HG03025 (cell line): ENCODE results near the gene AOPEP.

ENCODE experiments used
- ATAC-seq: cut with Tn5 transposase; IDR thresholded peaks from one replicate; pipeline ENCODE4 v1.9.1; 2021; ENCODE audit warnings: mild to moderate bottlenecking, moderate library complexity; ENCODE audit not compliant: unreplicated experiment, low FRiP score

The AOPEP gene

DNA sequence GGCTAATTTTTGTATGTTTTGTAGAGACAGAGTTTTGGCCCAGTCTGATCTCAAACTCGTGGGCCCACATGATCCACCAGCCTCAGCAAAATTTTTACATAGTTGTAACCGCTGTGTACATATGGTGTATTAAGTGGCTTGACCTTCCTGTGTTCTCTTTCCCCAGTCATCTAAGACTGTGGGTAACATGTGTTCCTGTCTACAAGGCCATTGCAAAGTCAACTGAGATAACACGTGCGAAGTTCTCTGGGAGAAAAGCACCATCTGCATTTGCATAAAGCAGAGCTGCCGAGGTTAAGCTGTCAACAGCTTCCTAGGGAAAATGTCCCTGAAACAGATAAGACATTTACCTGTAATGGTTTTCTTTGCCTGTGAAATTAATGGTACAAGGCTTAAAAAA, 317.3 kb downstream of the AOPEP start:
- no peak for ATAC-seq

DNA sequence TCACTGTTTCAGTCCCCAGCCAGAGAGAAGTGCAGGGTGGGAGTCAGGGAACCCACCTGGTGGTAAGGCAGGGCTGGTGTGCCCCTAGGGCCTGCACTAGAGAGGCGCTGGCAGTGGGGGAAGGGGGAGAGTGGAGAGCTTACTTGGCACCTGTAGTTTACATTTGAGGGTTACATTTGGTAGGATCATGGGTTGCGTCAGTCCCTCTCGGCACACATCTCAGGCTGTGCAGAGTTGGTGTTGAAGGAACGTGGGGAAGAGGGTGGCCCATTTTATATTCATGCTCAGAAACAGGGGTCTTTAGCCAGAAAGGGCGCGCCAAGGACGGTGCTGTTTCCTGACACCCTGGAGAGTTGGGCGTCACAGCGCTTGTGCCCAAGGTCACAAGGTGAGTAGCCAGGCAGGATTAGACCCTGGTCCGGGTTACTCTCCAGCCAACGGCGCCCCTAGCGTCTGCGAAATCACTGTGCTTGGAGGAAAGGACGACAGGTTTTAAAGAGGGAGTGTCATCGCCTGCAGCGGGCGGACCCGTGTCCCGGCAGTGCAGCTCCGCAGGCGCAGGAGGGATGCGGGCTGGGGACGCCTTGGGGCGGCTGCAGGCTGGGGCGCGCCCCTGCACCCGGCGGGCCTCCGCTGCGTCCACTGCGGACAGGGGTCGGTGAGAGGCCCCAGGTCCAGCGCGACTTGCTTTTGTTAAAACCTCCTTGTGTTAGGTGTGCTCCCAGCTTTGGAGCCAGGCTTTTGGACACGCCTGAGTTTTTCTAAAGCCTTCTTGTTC, 318.4 kb downstream of the AOPEP start:
- no peak for ATAC-seq

DNA sequence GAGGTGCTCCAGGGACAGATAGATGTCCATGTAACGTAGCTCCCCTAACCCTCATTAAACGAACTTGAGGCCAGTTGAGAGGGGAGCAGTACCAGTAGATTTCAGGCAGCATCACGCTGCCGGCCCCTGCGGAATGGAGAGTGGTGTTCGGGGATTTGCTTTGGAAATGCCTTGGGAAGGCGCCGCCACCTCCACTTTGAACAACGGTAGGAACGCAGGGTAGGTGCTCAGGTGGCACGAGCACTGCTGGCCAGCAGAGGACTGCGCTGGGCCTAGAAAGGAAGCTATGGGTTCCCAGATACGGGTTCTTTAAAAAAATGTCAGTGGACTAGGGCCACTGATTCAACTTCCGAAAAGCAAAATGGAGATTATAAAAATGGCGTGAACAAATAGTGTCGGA, 319.3 kb downstream of the AOPEP start:
- ATAC-seq, result no peak

DNA sequence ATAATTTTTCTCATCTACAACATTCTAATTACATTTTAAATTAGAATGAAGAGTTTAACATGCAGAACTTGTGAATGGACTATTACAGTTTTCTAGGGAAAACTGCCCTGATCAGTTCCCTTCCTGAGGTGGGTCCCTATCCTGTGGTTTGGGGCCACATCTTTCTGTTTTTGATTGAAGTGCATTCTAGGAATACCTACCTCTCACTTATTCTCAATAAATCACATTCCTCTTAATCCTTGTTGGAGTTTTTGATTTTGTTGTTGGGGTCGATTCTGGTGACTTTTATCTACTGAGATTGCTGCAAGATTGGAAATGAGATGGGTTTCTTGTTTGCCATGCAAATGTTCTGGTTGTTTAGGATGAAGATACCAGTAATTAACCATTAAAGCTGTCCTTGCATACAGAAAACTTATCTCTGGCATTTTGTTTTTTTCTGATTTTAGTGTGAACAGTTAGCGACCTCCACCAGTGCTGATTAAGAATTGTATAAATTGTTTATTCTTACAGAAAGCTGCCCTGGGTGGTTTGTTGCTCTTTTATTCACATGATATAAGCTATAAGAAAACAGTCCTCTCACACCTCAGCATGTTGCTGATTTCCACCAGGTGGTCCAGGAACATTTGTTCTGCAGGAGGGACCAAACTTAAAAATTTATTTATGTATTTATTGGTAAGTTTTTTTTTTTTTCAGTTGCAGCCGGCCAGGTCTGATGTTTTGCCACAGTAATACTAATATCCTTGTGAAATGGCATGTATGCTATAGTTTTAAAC, 321.1 kb downstream of the AOPEP start:
- ATAC-seq, result no peak

DNA sequence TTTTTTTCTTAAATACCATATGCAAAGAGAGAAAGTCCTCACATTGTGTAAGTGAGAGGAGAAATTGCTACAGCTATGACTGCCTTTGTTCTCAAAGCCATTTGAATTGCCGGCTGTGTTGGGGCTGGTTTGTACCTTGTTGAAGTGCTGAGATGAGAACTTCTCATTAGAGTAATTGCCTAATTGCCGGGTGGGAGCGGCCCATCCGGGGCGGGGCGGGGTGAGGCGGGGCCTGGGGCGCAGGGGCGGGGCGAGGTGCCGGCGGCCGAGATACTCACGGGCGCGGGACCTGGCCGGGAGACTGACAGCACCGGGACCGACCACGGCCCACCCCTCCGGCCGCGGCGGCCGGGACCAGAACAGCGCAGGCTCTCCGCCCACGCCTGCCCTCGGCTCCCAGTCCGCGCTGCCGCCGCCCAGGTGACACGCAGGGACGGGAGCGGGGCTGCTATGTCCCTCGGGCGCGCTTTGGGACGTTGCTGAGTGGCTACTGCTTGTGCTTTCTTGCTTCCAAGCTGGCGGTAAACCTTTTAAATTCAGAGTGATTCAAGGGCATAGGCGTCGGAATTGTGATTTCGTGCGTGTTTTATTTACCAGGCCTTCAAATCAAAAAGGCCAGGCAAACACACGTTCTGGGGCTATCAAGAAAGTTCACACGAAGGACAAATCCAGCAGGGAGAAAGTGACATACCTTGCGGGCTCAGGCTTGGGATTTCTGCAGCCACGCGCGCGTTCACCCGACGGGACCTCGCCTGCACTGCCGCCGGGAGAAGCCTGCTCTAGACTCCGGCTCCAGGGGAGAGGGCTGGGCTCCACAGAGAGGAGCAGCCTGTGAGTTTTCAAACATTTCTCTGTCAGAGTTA, 322.0 kb downstream of the AOPEP start:
- peak; percentile 55 for ATAC-seq

DNA sequence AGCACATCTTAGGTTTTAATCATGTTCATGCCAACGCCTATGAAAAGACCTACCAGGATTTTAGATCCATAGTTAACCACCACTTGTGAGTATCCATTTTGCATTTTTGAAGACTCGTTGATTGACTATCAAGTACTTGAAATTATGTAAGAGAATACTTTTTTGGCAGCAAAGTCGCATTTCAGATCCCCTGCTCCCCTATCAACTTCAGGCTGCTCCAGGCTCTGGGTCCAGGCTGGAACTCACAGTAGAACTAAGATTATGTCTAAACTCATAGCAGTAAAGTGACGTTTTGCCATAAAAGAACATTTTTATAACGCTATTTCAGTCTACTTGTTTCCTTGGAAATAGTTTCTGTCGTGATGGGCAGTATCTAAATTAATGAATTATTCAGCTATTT, 323.3 kb downstream of the AOPEP start:
- ATAC-seq, result no peak

DNA sequence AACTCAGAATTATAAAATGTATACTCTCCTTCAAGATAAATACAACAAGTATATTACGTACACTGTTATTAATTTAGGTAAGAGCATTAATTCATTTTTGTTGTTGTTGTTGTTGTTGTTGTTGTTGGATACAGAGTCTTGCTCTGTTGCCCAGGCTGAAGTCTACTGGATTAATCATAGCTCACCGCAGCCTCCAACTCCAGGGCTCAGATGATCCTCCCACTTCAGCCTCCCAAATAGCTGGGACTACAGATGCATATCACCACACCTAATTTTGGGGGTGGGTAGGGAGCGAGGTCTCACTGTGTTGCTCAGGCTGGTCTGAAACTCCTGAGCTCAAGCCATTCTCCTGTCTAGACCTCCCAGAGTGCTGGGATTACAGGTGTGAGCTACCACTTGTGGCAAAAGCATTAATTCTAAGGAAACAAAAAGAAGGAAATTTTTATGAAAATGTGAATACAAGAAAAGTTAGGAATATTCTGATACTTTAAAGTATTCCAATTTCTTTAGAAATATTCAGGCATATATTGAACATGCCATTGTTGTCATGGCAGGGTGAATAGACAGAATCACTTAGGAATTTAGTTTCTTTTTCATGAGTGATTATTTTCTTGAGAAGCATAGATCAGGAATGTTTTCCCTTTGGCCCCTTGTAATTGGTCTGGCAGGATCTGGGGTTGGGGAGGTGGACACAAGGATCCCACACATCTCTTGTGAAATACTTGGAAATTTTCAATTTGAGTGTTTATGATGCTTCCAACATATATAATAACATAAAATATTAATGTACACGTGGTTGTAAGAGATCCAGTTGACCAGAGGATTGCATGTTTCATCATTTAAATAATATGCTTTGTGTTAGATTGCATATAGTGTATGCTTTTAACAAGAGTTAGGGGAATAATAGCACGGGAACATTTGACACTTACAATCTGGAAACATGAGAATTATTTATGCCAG, 327.4 kb downstream of the AOPEP start:
- no peak for ATAC-seq

DNA sequence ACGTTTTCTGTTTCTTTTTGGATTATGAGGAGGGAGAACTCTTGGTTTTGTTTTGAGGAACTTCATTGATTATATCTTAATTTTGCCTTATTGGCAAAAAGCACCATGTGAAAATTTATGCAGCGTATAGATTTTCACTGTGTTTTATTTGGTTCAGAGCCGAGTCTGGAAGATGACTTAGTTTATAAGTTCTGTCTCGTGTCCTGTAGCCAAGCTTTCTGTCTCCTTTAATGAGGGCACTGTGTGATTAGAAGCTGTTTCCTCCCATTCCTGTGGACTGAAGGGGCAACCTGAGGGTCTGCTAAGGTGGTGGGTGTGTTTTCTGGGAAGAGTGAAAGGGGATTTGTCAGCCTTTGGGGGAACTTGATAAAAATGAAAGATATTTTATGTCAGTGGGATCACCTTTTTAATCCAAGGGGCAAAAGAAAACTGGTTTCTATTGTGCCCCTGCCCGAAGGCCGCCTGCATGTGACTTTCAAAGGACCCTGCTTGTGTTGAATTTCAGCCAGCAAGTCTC, 328.9 kb downstream of the AOPEP start:
- no peak for ATAC-seq

DNA sequence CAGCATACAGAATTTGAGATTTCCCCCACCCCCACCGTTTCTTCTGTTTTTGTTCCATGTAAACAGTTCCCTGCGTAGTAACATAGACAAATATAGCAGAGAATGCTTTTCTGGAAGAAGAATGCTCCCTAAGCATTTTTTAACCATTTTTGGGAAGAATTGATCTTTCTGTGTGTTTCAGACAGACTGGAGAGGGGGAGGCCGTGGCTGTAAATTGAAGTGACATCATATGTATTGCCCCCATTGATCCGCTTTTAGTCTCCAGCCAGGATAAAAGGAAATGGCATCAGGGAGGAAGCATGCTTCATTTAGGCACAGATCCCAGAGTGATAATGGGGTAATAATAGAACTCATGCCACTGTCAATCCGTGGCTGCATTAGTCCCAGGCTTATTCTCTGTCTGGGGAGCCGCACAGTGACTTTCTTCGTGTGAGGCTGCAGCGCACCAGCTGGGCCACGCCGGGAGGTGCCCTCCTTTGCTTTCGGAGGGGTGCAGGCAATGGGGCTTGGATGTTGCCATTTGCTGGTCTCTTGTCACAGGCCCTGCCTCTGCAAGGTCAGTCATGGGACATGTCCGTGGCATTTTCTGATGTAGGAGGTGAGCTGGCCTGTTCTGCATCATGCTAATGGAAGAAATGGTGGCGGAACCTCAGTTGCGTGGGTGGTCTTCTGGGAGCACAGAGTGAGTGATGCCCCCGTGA, 329.5 kb downstream of the AOPEP start:
- no peak for ATAC-seq

DNA sequence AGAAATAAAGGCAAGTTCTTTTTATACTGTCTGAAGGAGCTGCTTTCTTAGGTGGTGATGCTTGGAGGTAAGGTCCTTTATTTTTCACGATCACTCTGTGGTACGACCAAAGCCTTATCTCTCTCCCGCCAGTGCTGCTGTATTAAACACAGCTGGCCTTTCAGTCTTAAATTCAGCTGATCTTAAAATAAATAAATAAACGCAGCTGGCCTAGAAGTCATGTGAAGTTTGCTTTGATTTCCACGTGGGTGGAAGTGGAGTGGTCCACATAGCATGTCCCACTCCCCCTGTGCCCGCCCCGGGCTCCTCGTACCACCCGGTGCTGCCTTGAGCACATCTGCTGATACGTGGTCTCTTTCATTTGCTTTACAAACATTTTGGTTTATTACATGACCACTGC, 330.6 kb downstream of the AOPEP start:
- no peak for ATAC-seq

DNA sequence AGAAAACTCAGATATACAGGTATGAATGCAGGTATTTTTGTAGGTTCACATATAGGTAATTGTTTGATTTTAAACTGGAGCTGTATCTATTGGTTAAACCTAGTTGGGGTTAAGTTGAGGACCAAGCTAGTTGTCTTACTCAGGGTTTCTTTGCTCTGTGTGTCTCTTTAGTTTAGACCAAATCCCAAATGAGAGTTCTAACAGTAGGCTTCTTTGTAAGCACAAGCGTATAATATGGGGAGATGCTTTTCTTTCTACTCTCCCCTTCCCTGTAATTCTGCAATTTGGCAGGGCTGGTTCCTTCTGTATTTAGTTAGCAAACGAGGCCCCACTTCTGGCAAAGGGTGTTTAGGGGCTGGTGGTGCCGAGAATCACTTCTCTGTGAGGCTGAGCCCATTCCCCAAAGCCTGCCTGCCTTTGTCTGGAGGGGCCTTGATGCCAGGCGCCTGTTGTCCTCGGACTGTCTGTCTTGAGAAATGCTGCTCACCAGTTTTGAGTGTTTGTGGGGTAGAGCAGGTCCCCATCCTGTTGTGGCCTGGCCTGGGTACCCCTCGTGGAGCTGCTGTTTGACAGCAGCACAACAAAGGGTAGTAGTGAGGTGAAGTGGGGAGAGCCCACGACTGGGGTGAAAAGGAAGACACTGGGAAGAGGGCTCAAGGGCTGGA, 331.8 kb downstream of the AOPEP start:
- ATAC-seq, result no peak

DNA sequence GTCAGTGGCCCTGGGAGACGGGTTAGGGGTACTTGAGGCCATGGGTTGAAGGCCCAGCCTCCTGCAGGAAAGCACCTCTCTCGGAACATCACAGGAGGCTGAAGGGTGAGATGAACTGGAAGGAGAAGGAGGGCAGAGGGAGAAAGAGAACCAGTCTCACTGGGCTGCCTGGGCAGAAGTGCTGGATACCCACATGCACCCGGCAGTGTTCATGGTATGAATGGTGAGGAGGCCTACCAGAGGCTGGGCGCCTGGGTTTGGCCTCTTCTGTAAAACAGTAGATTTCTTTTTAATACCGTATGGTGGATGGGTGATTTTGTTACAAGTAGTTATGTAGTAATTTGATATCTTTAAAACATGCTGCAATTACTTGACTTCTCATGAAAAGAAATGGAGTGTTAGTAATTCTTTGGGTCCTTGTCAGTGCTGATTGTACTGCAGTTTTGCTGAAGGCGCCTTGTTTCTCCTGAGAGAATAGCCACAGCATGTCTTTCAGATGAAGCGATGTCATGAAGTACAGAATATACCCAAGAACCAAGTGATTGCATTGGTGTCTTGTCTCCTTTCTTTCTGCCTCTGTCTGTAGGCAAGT, 332.4 kb downstream of the AOPEP start:
- ATAC-seq, result no peak

DNA sequence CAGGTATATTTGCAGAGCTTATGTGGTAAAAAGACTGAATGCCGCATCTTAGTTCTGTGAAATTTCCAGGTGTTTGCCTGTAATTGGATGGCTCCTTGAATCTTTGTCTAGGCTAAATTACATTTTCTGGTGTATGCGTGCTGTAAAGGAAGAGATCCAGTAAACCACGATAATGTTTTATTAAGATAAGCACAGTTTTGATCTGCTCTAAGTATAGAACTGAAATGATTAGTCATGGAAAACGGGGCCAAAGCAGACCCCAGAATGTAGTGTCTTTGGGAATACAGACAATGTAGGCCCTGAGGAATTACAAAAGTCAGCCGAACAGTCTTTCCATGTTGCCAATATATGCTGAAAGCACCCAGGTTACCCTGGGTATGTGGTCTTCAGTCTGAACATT, 333.7 kb downstream of the AOPEP start:
- ATAC-seq, result no peak

DNA sequence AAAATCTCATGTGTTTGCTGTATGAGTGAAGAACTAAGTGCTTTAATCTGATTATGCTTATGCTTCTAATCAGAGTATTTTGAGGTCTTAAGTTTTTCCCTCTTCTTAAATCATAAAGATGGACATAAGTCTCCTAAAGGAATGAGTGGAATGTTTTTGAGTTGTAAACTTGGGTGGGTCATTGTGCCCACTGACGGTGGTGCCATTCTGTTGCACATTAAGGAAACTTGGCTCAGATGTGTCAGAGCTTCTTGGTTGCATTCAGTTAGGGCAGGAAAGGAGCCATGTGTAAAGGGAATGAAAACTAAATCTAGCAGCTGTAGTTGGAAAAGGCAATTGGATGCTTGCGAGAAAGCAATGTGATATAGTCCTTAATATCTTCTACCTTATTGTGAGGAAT, 334.4 kb downstream of the AOPEP start:
- ATAC-seq, result no peak

DNA sequence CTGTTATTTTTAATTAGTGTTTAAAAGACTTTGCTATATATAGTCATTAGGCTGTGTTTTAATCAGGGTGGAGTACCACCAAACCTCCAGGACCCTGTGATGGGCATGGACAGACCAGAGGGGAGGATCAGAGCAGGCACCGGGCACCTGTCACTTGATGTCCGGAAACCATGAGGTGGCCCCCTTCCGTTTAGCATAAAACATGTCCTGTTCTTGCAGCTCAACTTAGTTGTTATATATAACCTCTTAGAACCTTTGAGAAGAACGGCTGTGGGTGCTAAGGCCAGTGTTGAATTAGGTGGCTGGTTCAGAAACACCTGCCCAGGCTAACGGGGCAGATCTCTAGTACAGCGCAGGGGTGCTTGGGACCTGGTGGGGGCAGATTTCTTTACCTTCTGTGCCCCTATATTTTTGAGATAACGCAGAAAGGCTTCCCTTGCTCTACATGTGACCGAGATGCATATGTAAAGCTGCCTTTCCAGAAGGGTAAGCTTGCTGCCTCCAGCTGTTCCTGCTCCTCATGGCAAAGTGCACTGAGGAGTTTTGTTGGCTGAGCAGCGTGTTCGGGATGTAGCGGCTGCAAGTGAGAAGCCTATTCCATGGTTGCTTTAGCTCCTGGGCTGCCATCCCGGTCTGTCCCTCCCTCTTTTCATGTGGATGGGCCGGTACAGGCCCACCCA, 335.6 kb downstream of the AOPEP start:
- no peak for ATAC-seq

DNA sequence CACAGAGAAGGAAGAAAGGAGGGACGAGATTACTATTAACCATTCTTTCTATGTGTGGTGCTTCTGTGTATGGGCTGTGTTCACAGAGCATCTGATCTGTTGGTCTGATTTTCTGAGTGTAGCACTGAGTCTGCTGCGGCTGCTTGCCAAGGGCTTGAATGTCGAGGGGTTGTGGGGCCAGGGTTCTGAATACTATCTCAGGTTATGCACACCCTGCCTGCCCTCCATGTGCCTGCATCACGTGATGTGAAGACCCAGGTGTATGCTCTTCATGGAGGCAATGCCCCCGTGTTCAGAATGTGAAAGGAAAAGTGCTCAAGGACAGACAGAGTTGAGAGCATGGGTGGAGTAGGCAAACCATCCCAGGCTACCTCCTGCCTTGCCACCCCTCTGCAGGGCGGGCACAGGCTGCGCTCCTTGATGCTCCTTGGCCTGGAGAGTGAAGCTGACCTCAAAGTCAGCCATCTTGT, 336.1 kb downstream of the AOPEP start:
- no peak for ATAC-seq

DNA sequence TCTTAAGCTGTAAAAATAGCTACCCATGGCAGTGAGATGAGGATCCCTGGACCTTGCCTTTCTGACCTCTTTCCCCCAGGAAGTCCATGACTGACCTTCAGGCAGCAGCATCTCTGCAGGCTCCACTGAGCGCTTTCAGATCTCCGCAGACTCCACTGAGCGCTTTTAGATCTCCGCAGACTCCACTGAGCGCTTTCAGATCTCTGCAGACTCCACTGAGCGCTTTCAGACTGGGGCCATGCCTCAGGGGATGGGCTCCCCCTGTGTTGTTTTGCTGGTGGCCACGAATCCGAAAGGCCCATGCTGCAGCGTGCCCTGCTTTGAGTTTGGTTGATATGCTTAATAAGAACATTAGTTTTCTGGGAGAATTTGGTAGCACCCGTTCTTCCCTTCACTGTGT, 336.8 kb downstream of the AOPEP start:
- no peak for ATAC-seq

DNA sequence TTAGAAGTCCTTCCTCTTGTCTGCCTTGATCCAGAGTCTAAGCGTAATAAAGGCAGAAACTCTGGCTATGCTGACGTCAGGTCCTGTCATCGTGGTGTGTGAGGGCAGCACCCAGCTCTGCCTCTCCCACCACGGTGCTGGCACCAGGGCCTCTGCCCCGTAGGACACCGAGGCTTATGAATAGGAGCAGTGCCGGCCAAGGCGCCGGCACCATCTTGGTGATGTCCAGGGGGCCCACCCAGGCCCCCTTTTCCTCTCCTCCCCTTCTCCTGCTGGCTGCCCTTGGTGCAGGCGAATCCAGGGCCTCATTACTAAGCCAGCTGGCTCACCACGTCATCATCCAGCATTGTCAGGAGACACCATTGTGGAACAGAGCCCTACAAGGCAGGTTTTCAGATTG, 338.7 kb downstream of the AOPEP start:
- ATAC-seq, result no peak
